HepG2 (cell line): ENCODE data around the gene PFN1.

Experiments
- GABPB1 ChIP-seq: IDR thresholded peaks from 2 replicates; pipeline ENCODE4 v1.6.1; 2016; ENCODE audit warnings: mild to moderate bottlenecking, missing genetic modification reagents, moderate library complexity, missing compliant biosample characterization
- ZNF839 ChIP-seq: sonication (generic); formaldehyde crosslinking; IDR thresholded peaks from 2 replicates; pipeline ENCODE4 v1.4.0; 2020; ENCODE audit warnings: missing genetic modification reagents, mild to moderate bottlenecking, borderline replicate concordance

DNA sequence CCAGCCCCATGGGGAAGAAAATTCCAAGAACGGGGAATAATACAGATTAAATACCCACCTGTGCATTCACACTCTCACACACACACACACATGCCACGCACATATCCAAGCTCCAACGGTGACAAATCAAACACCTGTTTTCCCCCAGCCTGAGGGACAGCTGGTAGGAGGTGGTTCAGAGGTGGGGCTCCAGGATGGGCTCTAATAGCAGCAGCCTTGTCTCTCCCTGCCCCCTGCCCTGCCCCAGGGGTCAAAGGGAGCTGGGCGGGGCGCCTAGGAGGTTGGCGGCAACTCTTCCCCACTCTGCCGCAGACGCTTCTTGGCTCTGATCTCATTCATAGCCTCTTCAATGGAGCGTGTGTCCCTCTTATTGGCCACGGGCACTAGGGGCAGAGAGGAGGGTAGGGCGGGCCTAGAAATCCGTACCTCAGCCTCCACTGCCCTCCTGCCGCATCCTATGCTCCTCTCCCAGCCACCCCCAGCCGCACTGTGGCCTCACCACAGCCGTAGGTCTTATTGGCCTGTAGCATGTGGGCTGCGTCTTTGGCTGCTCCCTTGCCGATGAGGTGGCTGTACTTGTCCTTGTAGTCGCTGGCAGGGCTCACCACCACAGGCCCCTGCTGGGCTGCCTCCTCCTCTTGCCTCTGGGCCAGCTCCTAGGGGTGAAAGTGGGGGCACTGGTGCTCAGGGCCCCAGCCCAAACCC, 11.1 kb upstream of the PFN1 start:
- TF ChIP-seq ZNF839 (no peak), GABPB1 (CRISPR knock-in tag) (no peak)
